Body of pancreas (tissue), 4 donors: ENCODE results near the gene NEK7.

Source experiments
- CTCF ChIP-seq, 7 experiments: fragments of 450-650 bp in 4 of 7; fragments of 200-600 bp in 3 of 7; sonication (generic) in 3 of 7; IDR thresholded peaks; one replicate each; pipeline ENCODE4 v1.5.1; 2016 to 2019; ENCODE audit warnings: antibody characterized with exemption in 7 of 7
- POLR2A ChIP-seq, 3 donors: fragments of 450-650 bp; IDR thresholded peaks; one replicate each; pipeline ENCODE4 v1.6.1; 2016; ENCODE audit warnings: antibody characterized with exemption in 3 of 3, mild to moderate bottlenecking in 2 of 3

- TF ChIP-seq CTCF (IDR thresholded peaks at IDR 0.05) = no peak
- no peak for TF ChIP-seq POLR2A (IDR thresholded peaks at IDR 0.05)
Measured at GRCh38 chr1:198357937-198358336, 201.1 kb downstream of the NEK7 start.
